ENCODE data around the gene GPC5.

GRCh38 chr13:91946498-91947070 lies 548.2 kb downstream of the GPC5 start:
- peak; percentile 29 for TF ChIP-seq CTCF (IDR thresholded peaks at IDR 0.05; ENCODE audit: insufficient read depth, low read length, poor library complexity, severe bottlenecking)
- TF ChIP-seq EZH2phosphoT487 (conservative IDR thresholded peaks at IDR 0.05; ENCODE audit: low read length), result no peak

Measured in SU-DHL-6 (cell line).